ENCODE results near the gene RPL27A.

Gene RPL27A

GRCh38 chr11:8721609-8722500 lies 39.3 kb downstream of the RPL27A start:
- no peak for DNase-seq

- no peak for DNase-seq
These were observed 40.2 kb downstream of the RPL27A start for GRCh38 chr11:8722809-8723208.

GRCh38 chr11:8723711-8724110 lies 41.1 kb downstream of the RPL27A start:
- DNase-seq, result no peak

DNA sequence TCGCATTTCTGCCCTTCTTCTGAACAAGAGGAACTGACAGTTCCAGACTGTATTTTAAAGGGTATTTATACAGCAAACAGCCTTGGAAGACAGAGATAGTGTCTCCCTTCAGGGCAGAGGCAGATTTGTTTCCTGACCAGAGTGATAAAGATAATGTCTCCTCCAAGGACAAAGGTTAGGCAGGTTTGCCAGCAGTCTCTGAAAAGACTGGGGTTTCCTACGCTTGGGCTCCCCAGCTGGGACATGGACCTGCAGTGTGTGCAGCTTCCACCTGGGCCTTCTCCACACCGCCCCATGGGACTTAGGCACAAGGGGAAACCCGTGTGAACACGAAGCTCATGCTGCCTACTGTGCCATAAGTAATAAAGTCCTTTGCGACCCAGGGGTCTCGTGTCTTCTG lies 42.1 kb downstream of the RPL27A start:
- DNase-seq, result no peak

DNA sequence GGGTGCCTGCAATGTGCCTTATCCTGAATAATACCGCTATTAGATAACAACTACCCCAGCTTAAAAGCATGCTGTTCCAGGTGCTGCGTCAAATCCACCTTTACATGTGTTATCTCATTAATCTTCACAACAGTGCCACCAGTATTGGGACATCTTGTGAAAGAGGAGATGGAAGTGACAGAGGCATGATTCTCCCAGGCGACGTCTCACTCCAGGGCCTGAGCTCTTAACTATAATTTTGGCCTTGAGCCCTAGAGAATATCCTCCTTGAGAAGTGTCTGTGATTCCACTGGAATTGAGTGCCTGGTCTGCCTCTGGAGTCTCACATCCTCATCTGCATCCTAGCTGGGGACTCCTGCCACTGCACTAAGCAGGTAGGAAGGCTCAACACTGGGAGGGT lies 43.8 kb downstream of the RPL27A start:
- no peak for DNase-seq

DNA sequence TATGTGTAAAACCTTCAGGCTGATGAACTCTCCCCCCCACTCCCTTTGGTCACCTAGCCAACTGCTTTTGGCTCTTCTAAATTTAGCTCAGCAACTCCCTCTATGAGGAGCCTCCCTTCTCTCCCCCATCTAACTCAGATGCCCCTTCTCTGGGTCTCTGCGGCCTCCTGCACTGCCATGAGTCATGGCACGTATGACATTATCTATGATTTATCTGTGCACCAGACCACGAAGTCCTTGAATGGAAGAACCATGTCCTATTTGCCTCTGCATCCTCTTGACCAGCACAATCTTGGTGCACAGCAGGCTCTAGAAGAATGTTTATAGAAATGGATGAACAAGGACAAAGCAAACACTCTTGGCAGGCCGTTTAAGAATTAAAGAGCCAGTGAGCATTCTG lies 46.0 kb downstream of the RPL27A start:
- DNase-seq, result no peak

DNA sequence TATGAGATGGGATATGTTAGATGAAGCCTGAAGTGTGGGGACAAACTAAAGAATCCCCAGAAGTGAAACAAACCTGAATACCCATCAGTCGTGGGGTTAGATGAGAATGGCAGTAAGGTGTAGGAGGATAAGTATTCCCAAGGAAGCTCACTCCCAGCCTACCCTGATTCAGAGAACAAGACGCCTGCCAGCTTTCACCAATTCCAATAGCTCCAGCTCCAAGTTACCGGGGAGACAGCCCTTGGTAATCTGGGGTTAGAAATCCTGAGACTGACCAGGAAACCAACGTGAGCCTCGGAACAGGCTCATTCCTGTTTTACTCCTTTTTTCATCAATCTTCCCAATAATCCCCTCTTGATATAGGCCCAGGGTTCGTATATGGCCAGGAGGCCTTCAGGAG lies 46.5 kb downstream of the RPL27A start:
- DNase-seq, result no peak

DNA sequence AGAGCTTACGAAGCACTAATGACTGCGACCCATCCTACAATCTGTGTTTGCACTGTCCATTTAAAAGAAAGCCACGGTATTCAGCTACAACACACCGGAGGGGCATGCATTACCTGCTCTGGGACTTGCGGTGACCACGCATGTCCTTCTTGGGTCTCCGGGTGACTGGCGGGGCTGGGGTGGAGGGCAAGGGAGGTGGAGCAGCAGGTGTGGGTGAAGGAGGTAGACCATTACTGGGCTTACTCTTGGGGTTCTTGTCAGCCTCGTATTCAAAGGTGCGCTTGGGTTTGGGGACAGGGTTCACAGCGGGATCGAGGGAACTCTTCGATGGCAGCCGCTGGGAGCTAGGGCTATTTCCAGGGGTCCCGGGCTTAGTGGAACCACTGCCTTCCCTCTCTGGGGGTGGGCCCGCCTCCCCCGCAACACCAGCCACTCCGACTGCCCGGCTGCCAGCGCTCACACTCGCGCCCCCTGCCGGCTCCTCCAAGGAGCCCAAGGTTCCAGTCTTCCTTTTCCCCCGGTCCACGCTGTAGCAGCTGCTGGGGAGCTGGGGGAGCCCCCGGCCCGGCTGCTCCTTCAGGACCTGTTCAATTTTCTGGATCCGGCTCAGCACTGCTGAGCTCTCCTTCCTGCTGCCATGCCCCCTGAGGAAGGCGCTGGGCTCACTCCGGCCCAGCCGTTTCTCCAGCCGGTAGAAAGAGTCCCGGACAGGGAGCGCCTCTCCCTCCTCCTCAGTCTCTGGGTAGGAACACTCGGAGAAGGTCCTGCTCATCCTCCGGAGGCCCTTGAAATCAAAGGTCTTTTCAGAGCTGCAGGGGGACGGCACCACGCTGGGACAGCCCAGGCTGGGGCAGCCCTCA lies 47.5 kb downstream of the RPL27A start:
- no peak for DNase-seq

GRCh38 chr11:8730697-8731020 lies 48.1 kb downstream of the RPL27A start:
- DNase-seq, result no peak

DNA sequence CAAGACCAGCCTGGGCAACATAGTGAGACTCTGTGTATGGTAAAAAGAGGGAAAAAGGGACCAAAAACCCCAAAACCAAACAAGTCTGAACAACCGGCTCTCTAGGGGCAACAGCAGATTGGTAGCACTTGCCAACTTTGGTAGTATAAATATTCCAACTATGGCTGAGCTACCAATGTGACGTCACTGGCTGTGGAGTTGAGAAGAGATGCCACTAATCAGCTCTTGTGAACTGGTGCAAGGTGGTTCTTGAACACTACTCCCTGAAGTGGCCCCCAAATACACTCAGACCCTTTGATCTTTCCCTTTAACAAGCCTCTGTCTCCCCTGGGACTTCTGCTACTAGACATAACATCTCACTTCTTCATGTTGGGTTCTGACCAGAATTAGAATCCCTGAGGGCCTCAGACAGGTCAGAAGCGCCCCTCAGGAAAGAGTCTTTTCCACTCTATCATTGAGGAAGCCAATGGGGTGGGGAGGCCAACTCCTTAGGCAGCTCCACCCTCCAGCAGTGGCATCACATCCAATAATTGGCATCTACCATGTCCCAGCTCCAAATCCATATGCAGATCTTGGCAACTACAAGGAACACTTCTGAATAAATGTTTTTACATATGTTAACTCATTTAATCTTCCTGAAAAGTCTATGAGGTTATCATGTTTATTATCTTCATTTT lies 49.2 kb downstream of the RPL27A start:
- no peak for DNase-seq

GRCh38 chr11:8732324-8732670 lies 49.7 kb downstream of the RPL27A start:
- DNase-seq, result no peak

- peak in 1 of 2 donors; percentile 25 for DNase-seq
These were observed 50.2 kb downstream of the RPL27A start for GRCh38 chr11:8732748-8733241.

DNA sequence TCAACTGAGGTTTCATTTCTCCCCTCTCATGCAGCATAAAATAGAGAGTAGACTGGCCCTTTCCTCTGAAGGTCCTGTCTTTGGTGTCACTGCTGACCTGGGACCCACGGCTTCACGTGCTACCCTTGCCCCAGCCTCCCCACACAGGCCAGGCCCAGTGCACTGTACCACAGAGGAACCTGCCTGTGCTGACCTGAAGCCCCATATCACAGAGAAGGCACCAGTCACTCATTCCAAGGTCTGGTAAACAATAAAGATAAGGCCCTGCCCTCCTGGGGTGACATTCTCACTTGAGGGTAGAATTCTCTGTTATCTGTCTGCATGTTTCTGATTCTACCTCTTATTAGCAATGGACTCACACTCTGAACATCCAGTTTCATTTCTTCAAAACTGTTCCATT lies 51.3 kb downstream of the RPL27A start:
- no peak for DNase-seq

GRCh38 chr11:8735094-8735493 lies 52.5 kb downstream of the RPL27A start:
- no peak for DNase-seq

DNA sequence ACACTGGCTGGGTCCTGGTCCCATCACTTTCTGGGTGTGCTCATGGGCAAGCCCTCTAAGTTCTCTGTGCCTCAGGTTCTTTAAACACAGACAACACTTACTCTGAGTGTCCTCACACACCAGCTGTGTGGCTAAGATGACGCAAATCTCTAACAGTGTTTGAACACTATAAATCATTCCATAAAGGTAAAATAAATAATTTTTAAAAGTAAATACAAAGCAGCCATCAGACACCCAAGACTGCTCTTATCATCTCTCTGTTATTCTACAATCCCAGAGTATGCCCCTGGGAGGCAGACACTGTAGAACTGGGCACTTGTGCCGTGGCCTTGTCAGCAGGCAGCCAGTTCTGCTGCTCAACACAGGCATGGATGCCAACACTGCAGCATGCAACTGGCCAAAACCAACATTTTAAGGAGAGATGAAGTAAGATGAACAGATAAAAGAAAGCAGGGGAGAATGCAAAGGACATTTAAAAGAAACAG lies 56.8 kb downstream of the RPL27A start:
- DNase-seq, result no peak
